HL-60 (cell line): ENCODE measurements around the gene RNF214.
"Not testable (repeated sequence)": the region's sequence is repeated elsewhere in the genome, so short reads cannot be mapped to it uniquely, and the experiment has no call there.

Experiments used
- DNase-seq, 2 experiments: peaks; one replicate each; pipeline ENCODE4 v3.0.0-alpha.2; 2010 to 2020; ENCODE audit warnings: low read depth in 1 of 2, low spot score in 1 of 2
- H3K27ac ChIP-seq: fragments of 250-450 bp; sonication (Bioruptor Pico); replicated peaks from 2 replicates; pipeline ENCODE4 v1.5.1; 2020; ENCODE audit warnings: mild to moderate bottlenecking, moderate library complexity
- H3K27me3 ChIP-seq: fragments of 250-450 bp; sonication (Bioruptor Pico); 2 replicates; pipeline ENCODE4 v1.5.1; 2021; ENCODE audit warnings: mild to moderate bottlenecking, moderate library complexity; ENCODE audit not compliant: insufficient read depth, poor library complexity, severe bottlenecking
- H3K4me3 ChIP-seq: replicated peaks from 2 replicates; pipeline ENCODE4 v1.5.1; 2011; ENCODE audit warnings: mild to moderate bottlenecking, control low read depth, low read length; ENCODE audit not compliant: insufficient read depth
- CTCF ChIP-seq: IDR thresholded peaks from one replicate; pipeline ENCODE4 v1.5.1; 2011; ENCODE audit warnings: low read length, control low read depth, inconsistent platforms; ENCODE audit not compliant: insufficient read depth
- GABPA ChIP-seq: IDR thresholded peaks from 2 replicates; pipeline ENCODE4 v1.6.1; 2012; ENCODE audit warnings: low read depth
- POLR2AphosphoS5 ChIP-seq: IDR thresholded peaks from 2 replicates; pipeline ENCODE4 v1.6.1; 2012; ENCODE audit warnings: low read depth
- REST ChIP-seq: IDR thresholded peaks from 2 replicates; pipeline ENCODE4 v1.6.1; 2012; ENCODE audit warnings: low read depth; ENCODE audit not compliant: insufficient replicate concordance
- SPI1 ChIP-seq: IDR thresholded peaks from 2 replicates; pipeline ENCODE4 v1.6.1; 2012; ENCODE audit warnings: low read depth, mild to moderate bottlenecking, borderline replicate concordance
- long read RNA-seq: library from polyadenylated mRNA; unstranded; transcript quantifications from one replicate; pipeline ENCODE4 v2.0.0, GENCODE V29; 2020

Gene RNF214
- long read RNA-seq, transcript RNF214-201 (15 exons, 2,755 nt), result major isoform, 6 of 26 reads
- long read RNA-seq, partial matches to known transcripts, result 10 of 26 reads
- long read RNA-seq, other reads (novel, unspliced or antisense), result 6 of 26 reads

GRCh38 chr11:117232092-117232878, at the start of gene RNF214:
TSS of gene RNF214 (plus strand) at chr11:117232671. CDS start at chr11:117234273, 1,602 bp downstream.
- H3K27me3 ChIP-seq, result no peaks in the 10 kb centered on the region
- TF ChIP-seq POLR2AphosphoS5 (0 out of 2 replicates have a peak, but pooled peaks have one; percentile 28), REST (no peak), SPI1 (peak; percentile 52; the same call in 1 of the 2 replicates)
- H3K4me3 ChIP-seq, result peak within 1 kb of the TSS; percentile 98
- peak within 1 kb of the TSS; percentile 88 for H3K27ac ChIP-seq
- peak; percentile 63 for DNase-seq

- not testable (repeated sequence) for H3K27ac ChIP-seq, DNase-seq, H3K4me3 ChIP-seq, H3K27me3 ChIP-seq
Observed at GRCh38 chr11:117183178-117183577, 49.3 kb upstream of the RNF214 start.

- Histone ChIP-seq H3K4me3 (no peak overlapping the region), H3K27me3 (no peaks in the 10 kb centered on the region), H3K27ac (no peak overlapping the region)
- no peak for DNase-seq
- no peak for TF ChIP-seq SPI1
- no peak for TF ChIP-seq GABPA
- no peak for TF ChIP-seq REST
- TF ChIP-seq CTCF, result no peak
- TF ChIP-seq POLR2AphosphoS5, result no peak
Observed at GRCh38 chr11:117183724-117184349, 48.6 kb upstream of the RNF214 start.

- H3K27ac ChIP-seq, result peak overlapping the region; percentile 12; the same call in 1 of the 2 replicates
Observed at GRCh38 chr11:117185736-117186430, 46.6 kb upstream of the RNF214 start.

More at GRCh38 chr11:117185736-117186430, 46.6 kb upstream of the RNF214 start:
- TF ChIP-seq CTCF (no peak), SPI1 (peak; percentile 76)
- peak in 1 of 2 experiments; percentile 53 for DNase-seq
- no peak overlapping the region for H3K4me3 ChIP-seq
- no peaks in the 10 kb centered on the region for H3K27me3 ChIP-seq
